Loucy (cell line): ENCODE results near the gene SPDYE5.
"Not testable (repeated sequence)": the region's sequence is repeated elsewhere in the genome, so short reads cannot be mapped to it uniquely, and the experiment has no call there.

Experiments used
- EZH2phosphoT487 ChIP-seq: fragments of 200-600 bp; IDR thresholded peaks from 2 replicates; pipeline ENCODE4 v1.6.1; 2018; ENCODE audit warnings: antibody characterized with exemption, mild to moderate bottlenecking, moderate library complexity, borderline replicate concordance
- TF ChIP-seq, protein P1 (sequence below): fragments of 200-600 bp; sonication (generic); conservative IDR thresholded peaks from 2 replicates; pipeline ENCODE4 v1.5.1; 2014; ENCODE audit warnings: mild to moderate bottlenecking, antibody characterized with exemption, low read length

DNA sequence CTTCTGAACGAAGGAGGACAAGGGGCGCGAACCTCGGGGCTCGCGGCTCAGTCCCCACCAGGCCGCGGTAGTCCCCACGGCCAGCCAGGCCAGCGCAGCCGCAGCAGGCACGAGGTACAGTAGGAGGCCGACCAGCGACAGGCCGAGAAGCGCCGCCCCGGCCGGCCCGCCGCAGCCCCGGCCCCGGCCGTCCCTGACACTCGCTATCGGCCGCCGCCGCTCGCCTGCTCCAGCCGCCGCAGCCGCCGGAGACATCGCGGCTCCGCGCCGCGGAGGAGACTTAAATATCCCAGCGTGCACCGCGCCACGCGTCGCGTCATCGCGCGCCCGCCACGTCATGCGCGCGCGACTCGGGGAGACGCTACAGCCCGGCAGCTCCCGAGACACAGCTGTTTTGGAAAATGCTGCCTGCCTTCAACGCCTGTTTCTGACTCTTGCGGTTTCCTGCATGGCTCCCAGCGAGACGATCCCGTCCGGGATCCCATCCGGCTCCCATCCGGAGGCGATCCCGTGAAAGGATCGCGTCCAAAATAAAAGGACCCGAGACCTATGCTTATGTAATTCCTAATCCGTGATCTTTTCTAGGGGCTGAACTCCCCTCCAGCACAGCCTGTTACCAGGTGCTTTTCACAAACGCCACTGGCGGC, 49.5 kb upstream of the SPDYE5 start:
- TF ChIP-seq, protein P1, sequence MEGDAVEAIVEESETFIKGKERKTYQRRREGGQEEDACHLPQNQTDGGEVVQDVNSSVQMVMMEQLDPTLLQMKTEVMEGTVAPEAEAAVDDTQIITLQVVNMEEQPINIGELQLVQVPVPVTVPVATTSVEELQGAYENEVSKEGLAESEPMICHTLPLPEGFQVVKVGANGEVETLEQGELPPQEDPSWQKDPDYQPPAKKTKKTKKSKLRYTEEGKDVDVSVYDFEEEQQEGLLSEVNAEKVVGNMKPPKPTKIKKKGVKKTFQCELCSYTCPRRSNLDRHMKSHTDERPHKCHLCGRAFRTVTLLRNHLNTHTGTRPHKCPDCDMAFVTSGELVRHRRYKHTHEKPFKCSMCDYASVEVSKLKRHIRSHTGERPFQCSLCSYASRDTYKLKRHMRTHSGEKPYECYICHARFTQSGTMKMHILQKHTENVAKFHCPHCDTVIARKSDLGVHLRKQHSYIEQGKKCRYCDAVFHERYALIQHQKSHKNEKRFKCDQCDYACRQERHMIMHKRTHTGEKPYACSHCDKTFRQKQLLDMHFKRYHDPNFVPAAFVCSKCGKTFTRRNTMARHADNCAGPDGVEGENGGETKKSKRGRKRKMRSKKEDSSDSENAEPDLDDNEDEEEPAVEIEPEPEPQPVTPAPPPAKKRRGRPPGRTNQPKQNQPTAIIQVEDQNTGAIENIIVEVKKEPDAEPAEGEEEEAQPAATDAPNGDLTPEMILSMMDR: not testable (repeated sequence)
- TF ChIP-seq EZH2phosphoT487: not testable (repeated sequence)
